Left lung (tissue), 10 donors: ENCODE data around the gene TRIM69. TPM values are rescaled to one million over a fixed set of nuclear protein-coding genes. Genes with fewer than 3 reads are reported as not detected.
"Not testable (repeated sequence)": the region's sequence is repeated elsewhere in the genome, so short reads cannot be mapped to it uniquely, and the experiment has no call there.

Experiments used
- ATAC-seq: fragments of 200-7000 bp; cut with Tn5 transposase; one replicate; pipeline ENCODE4 v1.9.1; 2020; ENCODE audit warnings: moderate library complexity
- DNase-seq, 4 donors: peaks; one replicate each; pipeline ENCODE4 v3.0.0-alpha.2; 2013 to 2020
- H3K27ac ChIP-seq, 2 donors: fragments of 200-600 bp; sonication (generic) in 1 of 2; one replicate each; pipeline versions ENCODE4 v1.5.0 to v1.8.0; 2020 to 2021
- H3K27me3 ChIP-seq, 2 donors: fragments of 200-600 bp; sonication (generic) in 1 of 2; one replicate each; pipeline versions ENCODE4 v1.5.0 to v1.8.0; 2020 to 2021
- H3K36me3 ChIP-seq, 2 donors: fragments of 200-600 bp; sonication (generic) in 1 of 2; one replicate each; pipeline versions ENCODE4 v1.5.0 to v1.8.0; 2020 to 2021
- H3K4me1 ChIP-seq, 2 donors: fragments of 200-600 bp; one replicate each; pipeline ENCODE4 v1.8.0; 2021
- H3K4me3 ChIP-seq, 2 donors: fragments of 200-600 bp; sonication (generic) in 1 of 2; one replicate each; pipeline versions ENCODE4 v1.5.0 to v1.8.0; 2020 to 2021; ENCODE audit warnings: mild to moderate bottlenecking in 1 of 2
- H3K9me3 ChIP-seq, 2 donors: fragments of 200-600 bp; sonication (generic) in 1 of 2; one replicate each; pipeline versions ENCODE4 v1.5.0 to v1.8.0; 2020 to 2021
- intact Hi-C, 2 donors: fragments of 100-400 bp; cut with DNase I; formaldehyde crosslinking; loops; one replicate each; pipeline versions ENCODE4 v1.11.2 to v1.14.2; 2022
- polyA plus RNA-seq, 6 donors: library from polyadenylated mRNA; unstranded; fragments of 120-200 nt; gene quantifications; one replicate each; pipeline ENCODE4 v1.2.1, GENCODE V29; 2013; ENCODE audit not compliant: insufficient read length in 6 of 6
- total RNA-seq, 2 donors: library from RNA; stranded (reverse); fragmentation: NEBNext Ultra II Directional; extraction: Animal tissue kit (Norgen Biotek cat#: 25700); gene quantifications; one replicate each; pipeline ENCODE4 v1.2.1, GENCODE V29; 2021
- TF ChIP-seq, protein P1 (sequence below), 2 donors: fragments of 200-600 bp; sonication (generic) in 1 of 2; IDR thresholded peaks; one replicate each; pipeline versions ENCODE4 v1.5.0 to v1.8.0; 2021; ENCODE audit warnings: antibody characterized with exemption in 2 of 2
- donor health status: DM: no; HTN: yes; CAD: no.
- donor health status: DM: no; HTN: no; CAD: no.

TRIM69 gene
- total and polyA plus RNA-seq, 8 donors: 15.5 to 30.8 (median 23.5) TPM

DNA sequence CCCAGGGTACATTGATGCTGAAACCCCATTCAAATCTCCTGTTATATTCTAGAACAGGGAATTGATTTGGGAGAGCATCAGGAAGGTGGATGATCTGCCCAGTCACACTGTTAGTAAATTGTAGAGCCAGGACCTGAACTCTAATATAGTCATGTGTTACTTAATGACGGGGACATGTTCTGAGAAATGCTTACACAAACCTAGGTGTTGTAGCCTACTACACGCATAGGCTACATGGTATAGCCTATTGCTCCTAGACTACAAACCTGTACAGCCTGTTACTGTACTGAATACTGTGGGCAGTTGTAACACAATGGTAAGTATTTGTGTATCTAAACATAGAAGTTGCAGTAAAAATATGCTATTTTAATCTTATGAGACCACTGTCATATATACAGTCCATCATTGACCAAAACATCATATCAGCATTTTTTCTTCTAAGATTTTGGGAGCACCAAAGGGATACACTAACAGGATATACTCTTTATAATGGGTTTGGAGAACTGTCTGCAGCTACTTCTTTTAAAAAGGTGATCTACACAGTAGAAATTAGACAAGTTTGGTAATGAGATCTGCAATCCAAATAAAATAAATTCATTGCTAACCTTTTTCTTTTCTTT is 19.2 kb upstream of the TRIM69 start:
- Histone ChIP-seq H3K9me3 (no peaks in the 10 kb centered on the region), H3K36me3 (peaks cover 0 to 77% of the 10 kb centered on the region in 2 donors), H3K27me3 (no peaks in the 10 kb centered on the region), H3K27ac (no peak overlapping the region), H3K4me1 (peaks cover 23 to 75% of the 10 kb centered on the region in 2 donors), H3K4me3 (no peak overlapping the region)
- TF ChIP-seq, protein P1, sequence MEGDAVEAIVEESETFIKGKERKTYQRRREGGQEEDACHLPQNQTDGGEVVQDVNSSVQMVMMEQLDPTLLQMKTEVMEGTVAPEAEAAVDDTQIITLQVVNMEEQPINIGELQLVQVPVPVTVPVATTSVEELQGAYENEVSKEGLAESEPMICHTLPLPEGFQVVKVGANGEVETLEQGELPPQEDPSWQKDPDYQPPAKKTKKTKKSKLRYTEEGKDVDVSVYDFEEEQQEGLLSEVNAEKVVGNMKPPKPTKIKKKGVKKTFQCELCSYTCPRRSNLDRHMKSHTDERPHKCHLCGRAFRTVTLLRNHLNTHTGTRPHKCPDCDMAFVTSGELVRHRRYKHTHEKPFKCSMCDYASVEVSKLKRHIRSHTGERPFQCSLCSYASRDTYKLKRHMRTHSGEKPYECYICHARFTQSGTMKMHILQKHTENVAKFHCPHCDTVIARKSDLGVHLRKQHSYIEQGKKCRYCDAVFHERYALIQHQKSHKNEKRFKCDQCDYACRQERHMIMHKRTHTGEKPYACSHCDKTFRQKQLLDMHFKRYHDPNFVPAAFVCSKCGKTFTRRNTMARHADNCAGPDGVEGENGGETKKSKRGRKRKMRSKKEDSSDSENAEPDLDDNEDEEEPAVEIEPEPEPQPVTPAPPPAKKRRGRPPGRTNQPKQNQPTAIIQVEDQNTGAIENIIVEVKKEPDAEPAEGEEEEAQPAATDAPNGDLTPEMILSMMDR (IDR thresholded peaks at IDR 0.05): no peak
- DNase-seq: no peak
- intact Hi-C loops: no loop called here
- ATAC-seq: no peak

DNA sequence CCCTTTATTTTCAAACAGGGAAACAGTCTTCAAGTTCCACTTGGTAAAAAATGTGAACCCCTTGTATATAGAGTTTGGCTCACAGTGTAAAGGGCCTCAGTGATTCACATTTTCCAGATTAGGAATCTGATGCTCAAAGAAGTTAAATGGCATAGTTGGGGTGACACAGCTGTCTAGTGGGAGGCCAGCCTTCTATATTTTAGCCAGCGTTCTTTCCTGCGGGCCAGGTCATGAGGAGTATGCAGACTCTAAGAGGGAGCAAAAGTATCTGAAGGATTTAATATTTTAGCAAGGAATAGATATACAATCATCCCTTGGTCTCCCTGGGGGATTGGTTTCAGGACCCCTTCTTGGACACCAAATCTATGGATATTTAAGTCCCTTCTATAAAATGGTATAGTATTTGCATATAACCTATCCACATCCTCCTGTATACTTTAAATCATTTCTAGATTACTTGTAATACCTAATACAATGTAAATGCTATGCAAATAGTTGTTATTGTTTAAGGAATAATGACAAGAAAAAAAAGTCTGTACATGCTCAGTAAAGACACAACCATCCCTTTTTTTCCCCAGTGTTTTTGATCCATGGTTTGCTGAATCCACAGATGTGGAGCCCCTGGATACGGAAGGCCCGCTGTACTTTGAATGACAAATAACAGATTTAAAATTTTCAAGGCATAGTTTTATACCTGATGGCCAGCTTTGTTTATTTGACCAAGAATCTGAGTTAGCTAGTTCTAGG is 18.0 kb upstream of the TRIM69 start:
- H3K36me3 ChIP-seq: peaks cover 0 to 71% of the 10 kb centered on the region in 2 donors
- no peaks in the 10 kb centered on the region for H3K9me3 ChIP-seq
- intact Hi-C loops: no loop called here
- peaks cover 23 to 86% of the 10 kb centered on the region in 2 donors for H3K4me1 ChIP-seq
- H3K27me3 ChIP-seq: no peaks in the 10 kb centered on the region
- DNase-seq: no peak
- ATAC-seq: no peak
- TF ChIP-seq, protein P1 (IDR thresholded peaks at IDR 0.05): no peak
- peak overlapping the region in 1 of 2 donors; percentile 13 for H3K27ac ChIP-seq
- H3K4me3 ChIP-seq: no peak overlapping the region

DNA sequence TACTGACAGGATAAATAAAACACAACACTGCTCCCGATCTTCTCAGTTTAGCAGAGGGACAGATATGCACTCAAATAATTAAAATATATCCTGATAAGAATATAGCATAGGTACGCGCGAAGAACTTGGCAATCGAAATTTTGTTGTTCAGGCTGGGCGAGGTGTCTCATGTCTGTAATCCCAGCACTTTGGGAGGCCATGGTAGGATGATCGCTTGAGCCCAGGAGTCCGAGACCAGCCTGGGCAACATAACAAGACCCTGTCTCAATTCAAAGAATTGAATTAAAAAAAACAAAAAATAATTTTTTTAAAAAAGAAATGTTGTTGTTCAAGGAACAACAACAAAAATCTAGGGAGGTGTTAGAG is 17.4 kb upstream of the TRIM69 start:
- H3K4me3 ChIP-seq: no peak overlapping the region
- no peak for ATAC-seq
- no peaks in the 10 kb centered on the region for H3K27me3 ChIP-seq
- peaks cover 0 to 66% of the 10 kb centered on the region in 2 donors for H3K36me3 ChIP-seq
- no peaks in the 10 kb centered on the region for H3K9me3 ChIP-seq
- DNase-seq: no peak
- H3K27ac ChIP-seq: peak overlapping the region in 1 of 2 donors; percentile 33
- peaks cover 23 to 86% of the 10 kb centered on the region in 2 donors for H3K4me1 ChIP-seq
- intact Hi-C loops: no loop called here
- TF ChIP-seq, protein P1 (IDR thresholded peaks at IDR 0.05): no peak

DNA sequence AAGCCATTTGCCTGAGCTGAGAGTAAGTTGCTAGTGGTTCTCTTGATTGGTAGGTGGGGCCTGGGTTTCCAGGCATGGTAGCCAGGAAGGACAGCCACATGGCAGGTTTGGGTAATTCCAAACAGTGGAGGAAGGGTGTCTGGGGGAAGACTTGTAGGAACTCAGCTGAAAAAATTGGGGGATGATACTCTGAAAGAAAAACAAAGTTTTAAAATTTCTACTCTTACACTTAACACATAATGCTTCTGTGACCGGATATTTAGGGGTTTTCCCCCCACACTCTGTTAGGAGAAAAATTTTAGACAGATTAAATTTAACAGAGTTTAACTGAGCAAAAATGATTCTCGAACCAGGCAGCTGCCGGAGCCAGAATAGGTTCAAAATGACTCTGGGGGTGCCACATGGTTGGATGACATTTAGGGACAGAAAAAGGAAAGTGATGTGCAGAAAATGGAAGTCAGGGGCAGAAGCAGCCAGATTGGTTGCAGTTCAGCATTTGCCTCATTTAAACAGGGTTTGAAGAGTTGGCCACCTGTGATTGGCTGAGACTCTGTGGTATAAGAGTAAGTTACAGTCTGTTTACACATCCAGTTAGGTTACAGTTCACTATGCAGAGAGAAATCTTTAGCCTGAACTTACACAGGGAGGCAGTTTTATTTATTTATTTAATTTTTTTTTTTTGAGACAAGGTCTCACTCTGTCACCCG is 16.9 kb upstream of the TRIM69 start:
- ATAC-seq (peak; percentile 54), DNase-seq (no peak)
- Histone ChIP-seq H3K27ac (peak overlapping the region; percentile 33 to 43), H3K4me1 (peaks cover 17 to 85% of the 10 kb centered on the region in 2 donors), H3K27me3 (no peaks in the 10 kb centered on the region), H3K9me3 (no peaks in the 10 kb centered on the region), H3K36me3 (peaks cover 0 to 60% of the 10 kb centered on the region in 2 donors), H3K4me3 (no peak overlapping the region)
- intact Hi-C loops: no loop called here
- TF ChIP-seq, protein P1 (IDR thresholded peaks at IDR 0.05): no peak

DNA sequence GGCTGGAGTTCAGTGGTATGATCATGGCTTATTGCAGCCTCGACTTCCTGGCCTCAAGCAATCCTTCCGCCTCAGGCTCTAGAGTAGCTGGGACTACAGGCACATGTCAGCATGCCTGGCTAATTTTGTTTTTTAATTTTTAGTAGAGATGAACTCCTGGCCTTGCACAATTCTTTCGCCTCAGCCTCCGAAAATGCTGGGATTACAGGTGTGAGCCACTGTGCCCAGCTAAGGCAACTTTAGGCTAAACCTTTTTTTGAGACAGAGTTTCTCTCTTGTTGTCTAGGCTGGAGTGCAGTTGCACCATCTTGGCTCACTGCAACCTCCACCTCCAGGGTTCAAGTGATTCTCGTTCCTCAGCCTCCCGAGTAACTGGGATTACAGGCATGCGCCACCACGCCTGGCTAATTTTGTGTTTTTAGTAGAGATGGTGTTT is 16.3 kb upstream of the TRIM69 start:
- H3K27me3 ChIP-seq, H3K4me3 ChIP-seq, ATAC-seq, intact Hi-C loops, DNase-seq, H3K9me3 ChIP-seq: not testable (repeated sequence)
- Histone ChIP-seq H3K36me3 (peaks cover 0 to 55% of the 10 kb centered on the region in 2 donors), H3K4me1 (peaks cover 14 to 85% of the 10 kb centered on the region in 2 donors), H3K27ac (peak overlapping the region in 1 of 2 donors; percentile 43)
